H9 (cell line): ENCODE results near the gene SLC39A2. TPM values are rescaled to one million over a fixed set of nuclear protein-coding genes. Genes with fewer than 3 reads are reported as not detected.

Source experiments
- DNase-seq: peaks from one replicate; pipeline ENCODE4 v3.0.0-alpha.2; 2017
- H2AFZ ChIP-seq: one replicate; pipeline ENCODE4 v1.6.1; 2013; ENCODE audit warnings: mild to moderate bottlenecking, low read length, control low read depth, moderate library complexity
- H2AK5ac ChIP-seq: 2 replicates; pipeline ENCODE4 v1.6.1; 2013; ENCODE audit warnings: low read length, control low read depth, mixed read lengths; ENCODE audit not compliant: insufficient read length
- H2BK120ac ChIP-seq: one replicate; pipeline ENCODE4 v1.6.1; 2013; ENCODE audit warnings: low read depth, mild to moderate bottlenecking, low read length, control low read depth, inconsistent platforms; ENCODE audit not compliant: poor library complexity, severe bottlenecking
- H2BK12ac ChIP-seq: 2 replicates; pipeline ENCODE4 v1.6.1; 2013; ENCODE audit warnings: low read length, control low read depth, mixed read lengths, low read depth; ENCODE audit not compliant: insufficient read length
- H2BK15ac ChIP-seq: 2 replicates; pipeline ENCODE4 v1.6.1; 2013; ENCODE audit warnings: low read depth, low read length, control low read depth
- H2BK20ac ChIP-seq: one replicate; pipeline ENCODE4 v1.6.1; 2013; ENCODE audit warnings: low read depth, mild to moderate bottlenecking, low read length, control low read depth, inconsistent platforms; ENCODE audit not compliant: poor library complexity, severe bottlenecking
- H2BK5ac ChIP-seq: 2 replicates; pipeline ENCODE4 v1.6.1; 2013; ENCODE audit warnings: low read length, control low read depth, mixed read lengths; ENCODE audit not compliant: insufficient read length
- H3K14ac ChIP-seq: 2 replicates; pipeline ENCODE4 v1.6.1; 2013; ENCODE audit warnings: low read length, control low read depth; ENCODE audit not compliant: insufficient read depth
- H3K18ac ChIP-seq: 2 replicates; pipeline ENCODE4 v1.6.1; 2013; ENCODE audit warnings: low read depth, mild to moderate bottlenecking, mixed read lengths, low read length, control low read depth; ENCODE audit not compliant: insufficient read length
- H3K23ac ChIP-seq: 2 replicates; pipeline ENCODE4 v1.6.1; 2013; ENCODE audit warnings: low read length, control low read depth, mixed read lengths, low read depth; ENCODE audit not compliant: insufficient read length
- H3K23me2 ChIP-seq: 2 replicates; pipeline ENCODE4 v1.6.1; 2013; ENCODE audit warnings: low read depth, mild to moderate bottlenecking, mixed read lengths, low read length, control low read depth; ENCODE audit not compliant: insufficient read length, poor library complexity, severe bottlenecking
- H3K27ac ChIP-seq: 2 replicates; pipeline ENCODE4 v1.5.1; 2013; ENCODE audit warnings: low read length, control low read depth, mixed read lengths, low read depth; ENCODE audit not compliant: insufficient read length
- H3K27me3 ChIP-seq: 2 replicates; pipeline ENCODE4 v1.6.1; 2013; ENCODE audit warnings: low read length, control low read depth, inconsistent platforms; ENCODE audit not compliant: insufficient read depth
- H3K4ac ChIP-seq: 2 replicates; pipeline ENCODE4 v1.6.1; 2013; ENCODE audit warnings: low read depth, mild to moderate bottlenecking, control low read depth, inconsistent platforms, low read length, moderate library complexity
- H3K4me1 ChIP-seq: 2 replicates; pipeline ENCODE4 v1.6.1; 2013; ENCODE audit warnings: low read length, control low read depth, inconsistent platforms; ENCODE audit not compliant: insufficient read depth
- H3K4me2 ChIP-seq: 2 replicates; pipeline ENCODE4 v1.6.1; 2013; ENCODE audit warnings: low read length, control low read depth, mixed read lengths; ENCODE audit not compliant: insufficient read length, insufficient read depth
- H3K56ac ChIP-seq: 2 replicates; pipeline ENCODE4 v1.6.1; 2013; ENCODE audit warnings: low read depth, mild to moderate bottlenecking, mixed read lengths, low read length, control low read depth; ENCODE audit not compliant: insufficient read length
- H3K79me1 ChIP-seq: 2 replicates; pipeline ENCODE4 v1.6.1; 2013; ENCODE audit warnings: low read depth, mild to moderate bottlenecking, moderate library complexity, low read length, control low read depth, inconsistent platforms; ENCODE audit not compliant: insufficient read depth, poor library complexity, severe bottlenecking
- H3K79me2 ChIP-seq: 2 replicates; pipeline ENCODE4 v1.6.1; 2013; ENCODE audit warnings: low read length, control low read depth, inconsistent platforms; ENCODE audit not compliant: insufficient read depth
- H3K9ac ChIP-seq: 2 replicates; pipeline ENCODE4 v1.6.1; 2013; ENCODE audit warnings: low read length, control low read depth, mixed read lengths; ENCODE audit not compliant: insufficient read length; ENCODE audit errors: extremely low read depth
- H3K9me3 ChIP-seq: one replicate; pipeline ENCODE4 v1.6.1; 2013; ENCODE audit warnings: low read depth, low read length, inconsistent platforms; ENCODE audit not compliant: control insufficient read depth
- H3T11ph ChIP-seq: one replicate; pipeline ENCODE4 v1.6.1; 2013; ENCODE audit warnings: mild to moderate bottlenecking, low read length, control low read depth, inconsistent platforms
- H4K20me1 ChIP-seq: one replicate; pipeline ENCODE4 v1.6.1; 2013; ENCODE audit not compliant: control insufficient read depth, insufficient read length, insufficient read depth
- H4K5ac ChIP-seq: 2 replicates; pipeline ENCODE4 v1.6.1; 2013; ENCODE audit warnings: low read depth, mild to moderate bottlenecking, mixed read lengths, low read length, control low read depth; ENCODE audit not compliant: insufficient read length
- H4K8ac ChIP-seq: replicated peaks from 2 replicates; pipeline ENCODE4 v1.6.1; 2013; ENCODE audit warnings: low read length, control low read depth, mixed read lengths, low read depth; ENCODE audit not compliant: insufficient read length
- H4K91ac ChIP-seq: 2 replicates; pipeline ENCODE4 v1.6.1; 2013; ENCODE audit warnings: low read depth, mild to moderate bottlenecking, moderate library complexity, mixed read lengths, low read length, control low read depth; ENCODE audit not compliant: insufficient read length
- H3K27ac Mint-ChIP-seq, 3 experiments: 2 replicates in 2 of 3; 3 replicates in 1 of 3; pipeline ENCODE4 v1.8.0; 2020 to 2021; ENCODE audit warnings: mixed read lengths in 3 of 3, mild to moderate bottlenecking in 1 of 3, moderate library complexity in 1 of 3
- H3K27me3 Mint-ChIP-seq: 2 replicates; pipeline ENCODE4 v1.8.0; 2021; ENCODE audit warnings: low read depth, mild to moderate bottlenecking, moderate library complexity, mixed read lengths
- H3K36me3 Mint-ChIP-seq, 3 experiments: 2 replicates in 2 of 3; 3 replicates in 1 of 3; pipeline ENCODE4 v1.8.0; 2020 to 2021; ENCODE audit warnings: low read depth in 3 of 3, mixed read lengths in 3 of 3; ENCODE audit not compliant: insufficient read depth in 1 of 3
- H3K4me1 Mint-ChIP-seq, 2 experiments: 2 replicates each; pipeline ENCODE4 v1.8.0; 2020; ENCODE audit warnings: mixed read lengths in 2 of 2
- H3K4me3 Mint-ChIP-seq, 2 experiments: 2 replicates in 1 of 2; 3 replicates in 1 of 2; pipeline ENCODE4 v1.8.0; 2020 to 2021; ENCODE audit warnings: mild to moderate bottlenecking in 2 of 2, mixed read lengths in 2 of 2, moderate library complexity in 1 of 2
- H3K9me3 Mint-ChIP-seq, 2 experiments: 2 replicates in 1 of 2; 3 replicates in 1 of 2; pipeline ENCODE4 v1.8.0; 2020; ENCODE audit warnings: mild to moderate bottlenecking in 2 of 2, mixed read lengths in 2 of 2, moderate library complexity in 1 of 2
- CTCF ChIP-seq: fragments of 200-600 bp; sonication (generic); conservative IDR thresholded peaks from 3 replicates; pipeline ENCODE4 v1.8.0; 2021; ENCODE audit warnings: antibody characterized with exemption, mild to moderate bottlenecking
- WGBS: extraction: QIAGEN DNeasy Blood & Tissue Kit; methylation state at CpG from one replicate; pipeline ENCODE4 v1.1.7; 2013; ENCODE audit warnings: missing lambda C conversion rate, low lambda C conversion rate, mixed read lengths; ENCODE audit not compliant: insufficient read length; ENCODE audit errors: extremely low coverage; 5-methylcytosine and 5-hydroxymethylcytosine counted together
- total RNA-seq: library from RNA; stranded (reverse); gene quantifications from 2 replicates; pipeline ENCODE4 v1.2.1, GENCODE V29; 2021

Gene SLC39A2
- total RNA-seq, 1 experiment from 2014 or later = not detected

- H3K14ac ChIP-seq = no peak overlapping the region
- no peak overlapping the region for H4K8ac ChIP-seq
- no peaks in the 10 kb centered on the region for H3K79me1 ChIP-seq
- peak overlapping the region; percentile 1 for H3K9ac ChIP-seq
- no peak for TF ChIP-seq CTCF
- peak overlapping the region; percentile 69 for H3K4me2 ChIP-seq
- no peak overlapping the region for H2BK5ac ChIP-seq
- no peak overlapping the region for H3K27ac ChIP-seq
- H3K23ac ChIP-seq = no peak overlapping the region
- peaks cover 4% of the 10 kb centered on the region; the same call in 1 of the 2 replicates for H3K4me1 ChIP-seq
- H3K4me3 Mint-ChIP-seq = peak overlapping the region; percentile 81 to 96
- no peaks in the 10 kb centered on the region for H4K20me1 ChIP-seq
- H3K9me3 ChIP-seq = no peaks in the 10 kb centered on the region
- peaks cover 35 to 41% of the 10 kb centered on the region in 2 experiments for H3K4me1 Mint-ChIP-seq
- peaks cover 6 to 21% (median 6%) of the 10 kb centered on the region in 3 experiments; a peak in 3 of 7 replicates for H3K36me3 Mint-ChIP-seq
- no peak overlapping the region for H3K27ac Mint-ChIP-seq
- H3K18ac ChIP-seq = no peak overlapping the region
- H3K23me2 ChIP-seq = peaks cover 12% of the 10 kb centered on the region
- H3K27me3 Mint-ChIP-seq = peaks cover 55% of the 10 kb centered on the region
- H3K4ac ChIP-seq = no peak overlapping the region
- H3K56ac ChIP-seq = no peak overlapping the region
- no peak overlapping the region for H2AFZ ChIP-seq
- no peak overlapping the region for H3T11ph ChIP-seq
- H2BK15ac ChIP-seq = no peak overlapping the region
- H2BK20ac ChIP-seq = no peak overlapping the region
- H2AK5ac ChIP-seq = no peak overlapping the region
- no peaks in the 10 kb centered on the region for H3K79me2 ChIP-seq
- H3K9me3 Mint-ChIP-seq = no peaks in the 10 kb centered on the region
- no CpG with 5 or more reads among the region's 17 CpGs for WGBS
- DNase-seq = no peak
- H4K5ac ChIP-seq = no peak overlapping the region
- H2BK120ac ChIP-seq = no peak overlapping the region
- H4K91ac ChIP-seq = no peak overlapping the region
- no peak overlapping the region for H2BK12ac ChIP-seq
- H3K27me3 ChIP-seq = peaks cover 8% of the 10 kb centered on the region; the same call in 1 of the 2 replicates
Observed at GRCh38 chr14:21023817-21024584, 24.9 kb downstream of the SLC39A2 start.
